GM18868 (cell line): ENCODE measurements around the gene PRR5L.
A peak's percentile ranks its signal among the peaks of the same experiment; 100 is the strongest.

Experiments
- ATAC-seq: cut with Tn5 transposase; IDR thresholded peaks from one replicate; pipeline ENCODE4 v1.9.1; 2021; ENCODE audit warnings: mild to moderate bottlenecking, moderate library complexity; ENCODE audit not compliant: unreplicated experiment

The PRR5L gene

DNA sequence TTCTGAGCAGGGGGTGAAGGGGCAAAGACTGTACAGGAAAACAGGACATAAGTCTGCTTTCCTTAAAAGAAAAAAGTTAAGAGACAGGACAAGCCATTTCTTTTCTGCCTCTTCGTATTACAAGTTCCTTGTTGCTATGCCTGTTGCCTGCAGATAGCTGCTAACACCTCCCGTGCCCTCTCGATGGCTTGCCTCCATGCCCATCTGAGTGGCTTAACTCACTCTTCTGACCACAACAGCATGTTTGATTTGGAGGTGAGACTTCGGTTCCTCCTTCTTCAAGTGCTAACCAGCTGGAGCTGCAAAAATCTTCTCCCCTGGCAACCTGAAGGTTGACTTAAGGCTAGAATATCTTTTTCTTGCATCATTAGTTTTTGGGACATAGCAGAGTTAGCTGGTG lies 103.1 kb downstream of the PRR5L start:
- ATAC-seq, result no peak

DNA sequence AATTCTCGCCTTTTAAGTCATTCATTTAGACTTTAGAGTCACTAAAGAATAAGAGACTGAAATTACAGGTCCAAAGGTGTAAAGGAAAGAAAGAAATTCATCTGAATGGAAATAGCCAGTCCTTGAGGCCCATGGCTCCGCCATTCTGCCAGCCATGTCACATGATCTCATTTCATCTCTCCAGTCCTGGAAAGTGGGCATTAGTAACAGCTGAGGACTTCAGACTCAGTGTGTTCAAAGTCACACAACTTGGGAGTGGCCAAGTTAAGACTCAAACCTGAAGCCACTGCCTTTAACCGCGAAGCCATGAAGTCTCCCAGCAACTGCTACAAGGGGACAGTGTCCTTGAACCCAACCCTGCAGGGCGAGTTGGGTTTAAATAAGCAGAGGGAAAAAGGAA lies 103.7 kb downstream of the PRR5L start:
- ATAC-seq, result no peak

DNA sequence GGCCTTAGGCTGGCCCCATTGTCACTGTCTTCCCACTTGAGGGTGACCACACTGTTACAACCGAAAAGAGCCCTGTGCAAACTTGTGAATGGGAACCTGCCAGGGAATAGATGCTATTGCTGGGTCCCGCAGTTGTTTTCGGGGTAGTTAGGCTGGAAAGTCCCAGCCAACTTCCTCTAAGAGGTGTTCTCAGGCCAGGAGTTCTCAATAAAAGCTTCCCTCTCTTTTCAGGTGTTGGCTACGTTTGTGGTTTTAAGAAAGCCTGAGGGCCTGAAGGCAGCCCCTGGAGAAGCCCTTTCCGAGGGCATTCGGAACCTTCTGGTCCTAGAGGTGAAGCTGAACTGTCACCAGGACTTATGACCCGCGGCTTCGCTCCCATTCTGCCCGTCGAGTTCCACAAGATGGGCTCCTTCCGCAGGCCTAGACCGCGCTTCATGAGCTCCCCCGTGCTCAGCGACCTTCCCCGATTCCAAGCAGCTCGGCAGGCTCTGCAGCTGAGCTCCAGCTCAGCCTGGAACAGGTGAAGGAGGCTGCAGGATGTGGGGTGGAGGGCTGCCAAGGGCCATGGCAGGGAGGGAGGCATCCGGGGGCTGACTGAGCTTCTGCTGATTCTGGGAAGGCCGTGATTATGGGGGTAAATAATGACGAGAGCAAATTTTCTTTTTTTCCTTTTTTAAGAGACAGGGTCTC lies 104.8 kb downstream of the PRR5L start:
- peak; percentile 76 for ATAC-seq

DNA sequence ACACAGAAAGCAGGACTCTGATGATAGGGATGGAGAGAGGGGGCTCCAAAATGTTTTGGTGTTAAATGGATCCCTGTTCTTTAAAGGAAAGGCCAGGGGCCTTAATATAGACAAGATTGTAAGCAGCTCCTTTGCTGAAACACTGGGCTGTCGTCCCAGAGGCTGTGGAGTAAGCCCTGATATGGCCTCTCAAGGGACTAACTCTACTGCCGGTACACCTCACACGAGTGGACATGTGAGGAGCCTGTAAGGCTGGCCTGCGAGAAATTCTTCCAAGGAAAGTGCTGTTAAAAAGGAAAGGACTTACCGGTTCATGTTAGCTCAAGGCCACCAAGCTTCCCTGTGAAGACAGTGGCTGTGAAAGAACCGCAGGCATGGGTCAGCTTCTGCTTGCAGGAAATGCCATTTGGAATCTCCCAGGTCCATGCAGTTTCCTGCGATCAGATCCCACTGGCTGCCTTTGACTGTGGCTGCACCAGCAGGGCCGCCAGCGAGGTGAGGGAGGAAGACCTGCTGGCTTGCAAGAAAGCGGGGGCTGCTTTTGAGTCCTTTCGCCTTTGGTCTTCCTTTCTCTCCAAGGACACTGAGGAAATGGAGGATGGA lies 106.6 kb downstream of the PRR5L start:
- no peak for ATAC-seq

DNA sequence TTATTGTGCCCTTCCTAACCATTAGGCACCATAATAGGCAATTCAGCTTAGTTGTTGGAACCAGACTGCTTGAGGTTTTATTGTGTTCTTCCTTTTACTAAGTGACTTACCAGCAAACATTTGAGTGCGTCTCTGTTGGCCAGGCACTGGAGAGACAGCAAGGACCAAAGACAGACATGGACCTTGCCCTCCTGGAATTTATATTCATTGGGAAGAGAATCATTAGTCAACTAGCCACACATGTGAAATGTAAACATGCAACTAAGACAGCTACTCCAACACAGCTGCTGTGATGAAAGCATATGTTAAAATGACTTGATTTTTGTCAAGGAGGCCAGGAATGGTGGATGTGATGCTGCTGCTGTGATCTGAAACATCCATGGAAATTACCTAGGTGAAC lies 107.6 kb downstream of the PRR5L start:
- no peak for ATAC-seq

DNA sequence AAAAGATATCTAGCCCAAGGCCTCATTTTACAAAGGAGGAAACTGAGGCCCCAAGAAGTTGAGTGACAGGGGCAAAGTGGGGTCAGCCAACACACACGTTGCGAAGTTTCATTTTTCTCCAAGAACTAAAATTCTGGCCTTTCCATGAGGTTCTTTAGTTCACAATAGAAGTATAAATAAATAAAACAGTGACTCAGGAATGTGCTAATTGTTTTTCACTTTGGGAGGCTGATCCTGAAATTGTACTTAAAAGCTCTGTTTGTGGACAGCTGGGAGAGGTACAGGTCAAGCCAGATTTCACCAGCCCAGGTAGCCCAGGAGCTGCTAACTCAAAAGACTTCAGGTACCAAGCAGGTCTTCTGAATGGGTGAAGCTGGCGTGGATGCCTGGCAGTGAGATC lies 108.7 kb downstream of the PRR5L start:
- no peak for ATAC-seq

DNA sequence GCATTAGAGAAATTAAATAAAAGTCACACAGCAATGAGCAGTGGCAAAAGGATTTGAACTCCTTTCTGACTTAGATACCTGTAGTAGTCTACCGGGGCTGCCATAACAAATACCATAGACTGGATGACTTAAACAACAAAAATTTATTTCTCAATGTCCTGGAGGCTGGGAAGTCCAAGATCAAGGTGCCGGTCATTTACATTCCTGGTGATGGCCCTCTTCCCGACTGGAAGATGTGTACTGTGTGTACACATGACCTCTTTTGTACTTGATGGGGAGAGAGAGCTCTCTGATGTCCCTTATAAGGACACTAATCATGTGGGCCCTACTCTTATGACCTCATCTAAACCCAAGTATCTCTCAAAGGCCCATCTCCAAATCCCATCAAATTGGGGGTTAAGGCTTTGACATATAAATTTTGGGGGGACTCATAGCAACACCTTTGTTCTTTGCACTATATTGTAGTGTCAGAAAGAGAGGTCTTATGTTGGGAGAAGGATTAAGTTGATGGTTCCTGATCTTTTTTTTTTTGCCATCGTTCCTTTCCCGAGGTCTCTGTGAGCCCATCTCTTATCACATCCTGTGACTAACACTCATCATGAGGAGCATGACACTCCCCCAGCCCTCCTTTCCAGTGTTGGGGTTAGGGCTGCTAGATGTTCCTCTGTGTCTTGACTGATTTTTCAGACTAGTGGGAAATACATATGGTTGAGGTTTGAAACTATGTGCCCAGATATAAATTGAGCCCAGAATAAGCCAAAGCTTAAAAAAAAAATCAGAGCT lies 109.7 kb downstream of the PRR5L start:
- ATAC-seq, result no peak

DNA sequence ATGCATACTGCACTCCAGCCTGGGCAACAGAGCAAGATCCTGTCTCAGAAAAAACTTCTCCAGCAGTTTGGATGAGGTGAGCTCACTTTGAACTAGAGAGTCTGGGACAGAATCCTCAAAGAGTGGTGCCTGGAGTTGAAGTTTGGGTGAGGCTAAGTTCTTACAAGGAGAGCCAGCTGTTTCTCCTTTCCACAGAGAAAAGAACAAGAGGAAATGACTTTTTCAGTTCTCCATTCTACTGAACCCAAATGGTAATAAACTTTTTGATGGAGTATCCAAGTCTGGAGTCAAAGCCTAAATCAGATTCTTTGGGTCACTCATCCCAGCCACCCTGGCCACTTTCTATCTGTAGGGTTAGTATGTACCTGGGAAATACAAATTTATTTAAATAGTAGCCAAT lies 111.3 kb downstream of the PRR5L start:
- ATAC-seq, result no peak

DNA sequence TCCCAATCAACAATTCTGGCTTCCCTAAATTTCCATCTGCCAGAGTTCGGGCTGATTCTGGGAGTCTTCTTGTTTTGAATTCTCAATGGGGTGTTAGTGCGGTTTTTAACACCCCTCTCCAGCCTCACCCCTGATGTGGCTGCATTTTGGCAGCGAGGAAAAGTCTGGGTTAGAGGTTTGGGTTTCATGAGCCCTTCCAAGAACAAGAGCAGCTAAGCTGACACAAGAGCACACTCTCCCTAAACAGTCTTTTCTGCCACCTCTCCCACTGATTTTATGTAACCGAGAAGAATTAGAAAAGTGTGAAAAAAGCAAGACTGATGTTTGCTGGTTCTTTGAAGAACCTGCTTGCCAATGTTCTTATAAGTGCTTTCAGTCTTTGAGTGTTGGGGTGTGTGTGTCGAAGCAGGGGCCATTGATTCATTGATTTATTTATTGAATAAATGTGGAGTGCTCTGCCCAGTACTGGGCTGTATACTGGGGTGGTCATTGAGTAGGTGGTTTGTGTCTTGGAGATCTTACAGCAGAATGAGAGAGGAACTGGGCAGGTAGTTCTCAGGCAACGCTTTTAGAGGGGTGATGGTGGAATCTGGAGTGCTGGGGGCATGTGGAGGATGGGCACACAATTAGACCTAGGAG lies 112.5 kb downstream of the PRR5L start:
- ATAC-seq, result no peak

DNA sequence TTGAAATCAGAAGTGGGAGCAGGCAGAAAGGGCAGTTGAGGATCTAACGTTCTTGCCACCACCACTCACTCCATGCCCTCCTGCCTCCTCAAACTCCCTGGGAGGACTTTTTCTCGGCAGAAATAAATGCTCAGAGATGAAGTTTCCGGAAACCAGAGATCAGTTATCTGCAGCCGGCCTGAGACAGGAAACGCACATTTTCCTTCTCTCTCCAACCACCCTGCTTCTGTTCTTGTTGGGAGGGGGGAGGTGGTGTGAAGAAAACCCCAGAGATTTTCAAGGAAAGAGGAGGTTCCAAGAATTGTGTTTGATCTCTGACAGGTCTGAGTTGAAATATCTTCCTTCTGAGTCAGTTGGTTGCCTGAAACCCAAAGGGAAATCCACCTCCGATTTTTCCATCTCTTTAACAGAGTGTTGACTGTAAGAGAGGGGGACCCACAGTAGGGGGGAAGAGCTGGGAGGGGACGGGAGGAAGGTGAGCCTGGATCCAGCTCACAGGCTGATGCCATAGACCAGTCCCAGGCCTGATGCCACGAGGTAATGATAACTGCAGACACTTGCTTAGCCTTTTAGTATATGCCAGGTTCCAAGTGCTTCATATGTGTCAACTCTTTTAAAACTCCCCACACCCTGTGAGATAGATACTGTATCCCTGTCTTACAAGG lies 113.2 kb downstream of the PRR5L start:
- no peak for ATAC-seq

DNA sequence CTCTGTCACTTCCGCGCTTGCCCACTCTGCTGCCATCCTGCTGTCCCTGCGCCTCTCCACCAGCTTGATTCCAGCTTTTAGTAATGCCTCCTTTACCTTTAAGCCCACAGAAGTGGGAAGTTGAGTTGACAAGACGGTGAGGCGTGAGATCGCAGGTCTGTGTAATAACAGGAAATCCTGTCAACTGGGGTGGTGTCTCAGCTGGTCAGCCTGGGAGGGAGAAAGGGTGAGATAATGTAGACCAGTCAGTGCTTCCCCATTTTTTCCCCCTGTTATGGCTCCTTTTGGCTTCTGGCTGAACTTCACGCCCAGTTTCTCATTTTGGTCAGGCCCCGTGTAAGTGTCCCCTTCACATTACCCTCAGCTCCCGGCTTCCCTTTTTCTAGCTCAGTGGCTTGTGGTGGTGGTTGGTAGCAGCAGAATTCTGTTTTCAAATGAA lies 115.1 kb downstream of the PRR5L start:
- ATAC-seq, result peak; percentile 79

DNA sequence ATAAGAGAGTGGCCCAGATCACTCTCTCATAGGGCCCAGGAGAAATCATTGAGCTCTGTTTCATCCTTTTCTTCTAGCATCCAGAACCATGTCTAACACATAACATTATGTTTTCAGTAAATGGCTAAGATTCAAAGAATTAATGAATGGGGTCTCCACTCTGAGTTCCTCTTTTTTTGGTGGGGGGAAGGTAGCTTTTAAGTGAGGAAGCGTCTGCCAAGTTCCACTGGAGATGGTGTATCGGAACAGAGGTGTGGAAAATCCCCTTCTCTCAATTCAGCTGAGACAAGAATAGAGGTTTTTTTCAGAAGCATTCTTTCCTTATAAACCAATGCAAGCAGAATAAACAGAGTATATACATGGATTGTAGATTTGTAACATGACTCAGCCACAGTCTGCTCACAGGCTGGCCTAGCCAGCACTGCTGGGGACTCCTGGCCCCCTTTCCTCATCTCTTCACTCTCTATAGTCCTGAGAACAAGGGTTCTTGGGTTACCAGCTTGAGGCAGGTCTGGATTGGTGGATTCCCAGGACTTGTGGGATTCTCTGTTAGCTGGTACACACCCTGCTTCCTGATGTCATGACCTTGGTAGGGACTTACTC lies 116.8 kb downstream of the PRR5L start:
- no peak for ATAC-seq

DNA sequence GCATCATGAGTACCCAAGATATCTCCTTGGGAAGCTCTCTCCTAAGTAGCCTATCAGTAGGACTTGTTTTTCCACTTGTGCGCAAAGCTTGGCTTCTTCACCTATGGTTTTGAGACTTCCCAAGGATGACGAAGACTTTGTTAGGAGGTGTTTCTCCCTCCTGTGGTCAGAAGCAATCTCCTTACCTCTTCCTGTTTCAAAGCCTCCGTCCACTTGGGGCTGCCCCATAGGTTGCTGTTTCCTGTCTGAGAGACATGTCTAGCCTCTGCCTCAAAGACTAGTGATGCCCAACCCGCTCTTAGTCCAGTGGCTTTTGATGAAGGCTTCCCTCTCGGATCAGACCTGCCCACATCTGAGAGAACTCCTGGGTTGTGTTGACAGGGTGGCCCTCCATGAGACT lies 121.1 kb downstream of the PRR5L start:
- ATAC-seq, result peak; percentile 56

DNA sequence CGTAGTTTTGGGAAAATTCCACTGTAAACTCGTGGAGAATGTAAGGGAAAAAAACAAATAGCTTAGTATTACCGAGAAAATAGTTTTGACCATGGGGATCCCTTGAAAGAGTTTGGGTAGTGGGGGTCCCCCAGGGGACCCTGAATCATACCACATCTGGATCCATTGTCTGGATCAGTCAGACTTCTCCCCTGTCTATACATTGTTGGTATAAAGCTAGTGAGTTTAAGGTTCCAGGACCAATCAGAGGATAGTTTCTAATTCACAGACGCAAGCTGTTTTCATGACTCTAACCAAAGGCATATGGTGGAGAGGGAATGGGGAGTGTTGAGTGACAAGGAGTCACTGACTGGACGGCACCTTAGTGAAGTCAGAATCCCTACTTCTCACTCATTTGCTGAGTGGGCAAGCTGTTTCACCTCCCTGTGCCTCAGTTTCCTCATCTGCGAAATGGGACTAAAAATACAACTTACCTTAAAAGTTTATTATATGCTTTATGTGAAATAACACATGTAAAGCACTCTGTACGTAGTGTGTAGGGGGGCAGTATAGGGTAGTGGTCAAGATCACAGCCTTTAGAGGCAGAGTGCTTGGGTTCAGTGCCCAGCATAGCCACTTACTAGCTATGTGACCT lies 123.8 kb downstream of the PRR5L start:
- no peak for ATAC-seq

DNA sequence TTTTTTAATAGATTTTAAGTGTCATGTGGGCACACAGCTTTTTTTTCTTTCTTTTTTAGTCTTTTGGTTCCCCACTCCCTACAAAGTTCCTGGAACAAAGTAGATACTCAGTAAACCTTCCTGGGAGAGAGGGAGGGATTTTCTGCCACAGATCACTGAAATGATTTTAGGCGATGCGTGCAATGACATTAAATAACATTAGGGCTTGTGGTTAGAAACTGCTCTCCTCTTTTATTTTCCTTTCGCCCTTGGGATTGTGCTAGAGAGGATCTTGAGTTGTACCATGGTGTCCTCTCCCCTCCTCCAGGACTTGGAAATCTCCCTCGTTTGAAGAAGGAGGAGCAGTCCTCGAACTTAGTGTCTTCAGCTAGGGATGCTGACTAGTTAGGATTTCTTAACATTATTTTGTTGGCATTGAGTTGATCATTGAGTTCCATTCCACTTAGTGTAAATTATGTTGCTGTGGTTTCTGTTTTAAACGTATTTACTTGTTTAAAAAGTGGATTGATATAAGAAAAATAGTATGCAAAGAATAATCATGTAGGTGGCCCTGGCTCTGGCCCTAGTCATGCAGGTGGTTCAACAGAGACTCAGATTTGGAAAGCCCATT lies 125.6 kb downstream of the PRR5L start:
- no peak for ATAC-seq

DNA sequence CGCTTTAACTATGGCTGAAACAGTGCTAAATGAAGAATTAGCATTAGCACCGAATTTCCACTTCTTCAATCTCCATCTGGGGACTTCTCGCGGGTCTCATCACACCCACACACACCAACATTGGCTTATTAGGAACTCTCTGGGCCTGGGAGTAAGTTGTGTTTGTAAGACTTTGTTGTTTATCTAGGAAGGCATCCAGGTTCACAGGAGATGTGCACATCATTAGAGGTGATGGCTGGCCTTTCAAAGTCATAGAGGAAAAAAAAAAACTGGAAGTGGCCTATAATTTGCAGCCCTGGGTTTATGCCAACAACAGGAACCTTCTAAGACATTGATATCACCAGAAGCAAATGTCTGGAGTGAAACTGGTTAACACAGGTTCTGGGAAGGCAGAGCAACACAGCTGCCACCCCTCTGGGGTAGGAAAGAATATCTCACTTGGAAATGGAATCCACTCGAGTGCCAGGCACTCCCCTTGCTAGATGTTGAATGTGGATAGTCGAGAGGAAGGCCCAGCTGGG lies 129.5 kb downstream of the PRR5L start:
- ATAC-seq, result no peak

DNA sequence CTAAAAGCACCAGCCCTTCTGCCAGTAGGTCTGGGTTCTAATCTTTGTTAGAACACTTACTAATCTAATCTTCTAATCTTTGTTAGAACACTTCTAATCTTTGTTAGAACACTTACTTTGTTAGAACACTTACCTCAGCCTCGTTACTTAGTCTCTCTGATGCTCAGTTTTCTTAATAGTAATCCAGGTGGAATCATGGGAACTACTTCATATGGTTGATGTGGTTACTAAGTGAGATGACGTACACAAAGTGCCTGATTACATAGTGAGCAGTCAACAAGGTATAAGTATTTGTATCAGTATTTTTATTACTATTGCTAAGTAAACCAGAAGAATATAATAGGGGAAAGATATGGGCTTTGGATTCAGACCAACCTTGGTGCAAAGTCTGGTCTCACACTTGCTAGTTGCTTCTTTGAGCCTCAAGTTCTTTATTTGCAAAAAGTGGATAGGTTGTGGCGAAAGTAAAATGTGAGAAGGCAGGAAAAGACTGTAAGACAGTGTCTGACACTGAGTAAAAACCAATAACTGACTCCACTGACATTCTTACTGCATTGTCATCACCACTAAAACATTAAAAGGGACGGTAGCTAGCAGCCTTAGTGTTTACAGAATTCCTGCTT lies 130.2 kb downstream of the PRR5L start:
- no peak for ATAC-seq

DNA sequence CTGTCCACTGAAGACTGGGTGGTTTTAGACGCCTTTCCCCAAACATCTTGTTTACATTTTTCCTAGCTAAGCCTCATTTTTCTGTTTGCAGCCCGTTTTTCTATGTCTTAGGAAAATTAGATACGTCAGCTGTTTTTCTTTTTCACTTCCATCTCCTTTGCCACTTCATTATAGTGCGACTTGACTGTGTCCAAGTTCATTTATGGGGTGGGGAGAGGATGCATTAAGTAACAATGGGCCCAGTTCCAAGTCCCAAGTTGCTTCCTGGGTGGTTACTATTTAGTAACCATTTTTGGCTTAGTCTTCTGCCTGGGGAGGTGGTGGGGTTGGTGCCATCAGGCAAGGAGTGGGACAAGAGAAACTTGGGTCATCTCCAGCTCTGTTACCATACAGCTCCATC lies 131.0 kb downstream of the PRR5L start:
- no peak for ATAC-seq

DNA sequence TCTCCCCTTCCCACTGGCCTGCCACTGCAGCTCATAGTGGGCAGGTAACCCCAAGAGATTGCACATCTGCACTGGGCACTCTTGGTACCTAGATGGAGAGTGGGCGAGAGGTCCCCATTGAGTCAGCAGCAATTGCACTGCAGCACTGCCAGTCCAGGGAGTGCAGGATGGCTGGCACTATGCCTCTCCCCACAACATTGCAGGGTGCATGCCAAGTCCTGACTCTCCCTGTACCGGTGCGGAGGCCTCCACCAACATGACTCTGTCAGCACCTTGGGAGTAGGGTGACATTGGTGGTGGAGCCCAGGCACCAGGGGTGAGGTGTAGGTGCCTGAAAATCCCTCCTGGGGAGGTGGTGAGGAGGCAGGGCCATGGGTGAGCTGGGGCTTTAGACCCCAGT lies 131.8 kb downstream of the PRR5L start:
- no peak for ATAC-seq
